COLO668 (cell line): ENCODE data around the gene PEX7.
"Not testable (repeated sequence)": the region's sequence is repeated elsewhere in the genome, so short reads cannot be mapped to it uniquely, and the experiment has no call there.

ENCODE experiments used
- DNase-seq: peaks from one replicate; lab custom pipeline; 2025; ENCODE audit not compliant: unreplicated experiment; lab: John Stamatoyannopoulos, UW

PEX7 gene

DNA sequence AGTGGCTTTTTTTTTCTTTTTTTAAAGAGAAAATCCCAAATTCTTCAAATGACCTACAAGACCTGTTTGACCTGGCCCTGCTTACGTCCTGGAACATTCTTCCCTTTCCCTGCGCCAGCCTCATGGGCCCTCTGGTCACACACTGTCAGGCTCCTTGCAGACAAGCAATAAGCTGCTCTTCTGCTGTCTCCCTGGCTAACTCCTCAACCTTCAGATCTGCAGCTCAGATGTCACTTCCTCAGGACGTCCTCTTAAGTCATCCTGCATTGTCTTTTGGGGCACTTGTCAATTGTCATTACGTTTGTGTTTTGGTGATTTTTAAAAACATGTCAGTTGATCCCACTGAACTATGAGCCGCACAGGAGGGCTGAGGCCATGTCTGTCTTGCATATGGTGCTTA is 70.8 kb downstream of the PEX7 start:
- DNase-seq, result no peak

GRCh38 chr6:136895901-136896300 is 73.5 kb downstream of the PEX7 start:
- DNase-seq, result no peak

DNA sequence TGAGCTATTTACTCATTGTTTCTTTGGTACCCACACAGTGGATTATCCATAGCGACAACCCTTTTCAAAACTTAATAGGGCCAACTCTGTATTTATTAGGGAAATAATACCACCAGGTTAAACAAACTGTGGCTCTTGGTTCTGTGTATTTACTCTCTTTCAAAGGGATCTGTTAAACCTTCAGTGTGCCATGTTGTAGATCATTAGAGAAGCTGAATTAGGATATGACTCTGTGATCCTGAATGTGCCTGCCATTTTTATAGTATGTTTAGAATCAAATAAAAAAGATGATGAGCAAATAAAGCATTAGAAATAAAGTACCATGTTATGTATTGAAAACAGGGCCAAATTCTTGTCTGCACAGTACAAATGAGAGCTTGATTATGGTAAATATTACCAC is 74.7 kb downstream of the PEX7 start:
- no peak for DNase-seq

GRCh38 chr6:136901212-136901784 is 78.9 kb downstream of the PEX7 start:
- DNase-seq, result no peak

DNA sequence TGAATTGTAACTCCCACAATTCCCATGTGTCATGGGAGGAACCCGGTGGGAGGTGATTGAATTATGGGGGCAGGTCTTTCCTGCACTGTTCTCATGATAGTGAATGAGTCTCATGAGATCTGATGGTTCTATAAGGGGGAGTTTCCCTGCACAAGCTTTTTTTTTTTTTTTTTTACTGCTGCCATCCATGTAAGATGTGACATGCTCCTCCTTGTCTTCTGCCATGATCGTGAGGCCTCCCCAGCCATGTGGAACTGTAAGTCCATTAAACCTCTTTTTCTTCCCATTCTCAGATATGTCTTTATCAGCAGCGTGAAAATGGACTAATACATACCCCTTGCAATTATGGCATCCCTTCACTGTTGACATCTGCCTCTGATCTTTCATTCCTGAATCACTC is 82.1 kb downstream of the PEX7 start:
- not testable (repeated sequence) for DNase-seq

GRCh38 chr6:136914947-136915346 is 92.6 kb downstream of the PEX7 start:
- no peak for DNase-seq

DNA sequence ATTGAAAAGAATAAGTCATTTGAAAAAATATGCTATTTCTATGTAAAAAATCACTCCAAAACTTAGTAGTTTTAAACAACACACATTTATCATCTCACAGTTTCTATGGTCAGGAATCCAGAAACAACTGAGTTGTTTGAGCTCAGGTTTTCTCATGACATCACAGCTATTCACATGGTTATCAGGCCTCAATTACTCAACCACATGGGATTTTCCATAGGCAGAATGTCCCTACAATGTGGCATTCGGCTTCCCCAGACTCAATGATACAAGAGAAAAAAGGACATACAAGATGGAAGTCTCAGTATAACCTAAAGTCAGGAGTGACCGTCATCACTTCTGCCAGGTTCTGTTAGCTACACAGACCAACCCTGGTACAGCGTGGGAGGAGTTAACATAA is 96.3 kb downstream of the PEX7 start:
- no peak for DNase-seq

DNA sequence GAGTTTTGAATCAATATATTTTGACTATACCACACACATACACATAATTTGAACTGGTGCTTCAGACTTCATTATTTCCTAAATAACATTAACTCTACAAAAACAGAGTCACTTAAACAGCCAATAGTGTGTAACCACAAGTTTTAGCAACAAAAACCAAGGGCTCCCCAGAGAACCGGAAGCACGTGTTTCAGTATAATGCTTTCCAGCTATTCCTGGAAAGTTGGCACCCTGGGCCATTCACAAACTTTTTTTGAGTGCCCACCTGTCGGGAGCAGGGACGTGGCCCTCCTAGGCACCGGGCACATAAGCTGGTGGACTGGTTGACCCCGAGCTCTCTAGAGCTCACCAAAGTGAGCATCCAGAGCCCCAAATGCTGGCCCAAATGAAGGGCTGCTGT is 97.8 kb downstream of the PEX7 start:
- no peak for DNase-seq

- peak; percentile 60 for DNase-seq
These were observed 98.4 kb downstream of the PEX7 start for GRCh38 chr6:136920671-136921380.

GRCh38 chr6:136921381-136921935 is 99.1 kb downstream of the PEX7 start:
- peak; percentile 76 for DNase-seq

DNA sequence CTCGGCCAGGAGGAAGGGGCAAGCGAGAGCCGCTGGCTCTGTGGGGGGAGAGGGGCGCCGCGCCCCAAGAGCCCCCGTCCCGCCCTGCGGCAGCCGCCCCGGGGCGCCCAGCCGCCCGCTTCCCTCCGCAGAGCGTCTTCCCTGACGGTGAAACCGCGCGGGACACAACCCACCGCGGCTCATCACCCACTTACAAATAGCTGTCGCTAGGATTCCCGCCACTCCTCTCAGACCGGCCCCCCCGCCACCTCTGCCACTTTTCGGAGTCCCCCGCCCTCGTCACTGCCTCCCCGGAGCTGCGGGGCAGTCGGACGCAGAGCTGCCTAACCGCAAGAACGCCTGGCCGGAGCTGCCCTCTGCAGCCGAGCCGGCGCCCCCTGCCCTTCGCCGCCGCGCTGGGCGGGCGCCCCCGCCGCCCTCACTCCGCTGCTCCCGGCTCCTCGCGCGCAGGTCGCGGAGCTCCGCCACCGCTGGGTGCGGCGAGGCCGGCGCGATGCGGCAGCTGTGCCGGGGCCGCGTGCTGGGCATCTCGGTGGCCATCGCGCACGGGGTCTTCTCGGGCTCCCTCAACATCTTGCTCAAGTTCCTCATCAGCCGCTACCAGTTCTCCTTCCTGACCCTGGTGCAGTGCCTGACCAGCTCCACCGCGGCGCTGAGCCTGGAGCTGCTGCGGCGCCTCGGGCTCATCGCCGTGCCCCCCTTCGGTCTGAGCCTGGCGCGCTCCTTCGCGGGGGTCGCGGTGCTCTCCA is 99.7 kb downstream of the PEX7 start, which contains the start of gene SLC35D3:
Gene SLC35D3, plus strand, starts transcription at position 366 of the 749 bp plus-strand sequence. Its CDS starts 128 bp downstream, at position 494.
- DNase-seq, result peak; percentile 69

- peak; percentile 69 for DNase-seq
These were observed 100.3 kb downstream of the PEX7 start for GRCh38 chr6:136922685-136923006.

- peak; percentile 87 for DNase-seq
These were observed 100.9 kb downstream of the PEX7 start for GRCh38 chr6:136923116-136923953.

DNA sequence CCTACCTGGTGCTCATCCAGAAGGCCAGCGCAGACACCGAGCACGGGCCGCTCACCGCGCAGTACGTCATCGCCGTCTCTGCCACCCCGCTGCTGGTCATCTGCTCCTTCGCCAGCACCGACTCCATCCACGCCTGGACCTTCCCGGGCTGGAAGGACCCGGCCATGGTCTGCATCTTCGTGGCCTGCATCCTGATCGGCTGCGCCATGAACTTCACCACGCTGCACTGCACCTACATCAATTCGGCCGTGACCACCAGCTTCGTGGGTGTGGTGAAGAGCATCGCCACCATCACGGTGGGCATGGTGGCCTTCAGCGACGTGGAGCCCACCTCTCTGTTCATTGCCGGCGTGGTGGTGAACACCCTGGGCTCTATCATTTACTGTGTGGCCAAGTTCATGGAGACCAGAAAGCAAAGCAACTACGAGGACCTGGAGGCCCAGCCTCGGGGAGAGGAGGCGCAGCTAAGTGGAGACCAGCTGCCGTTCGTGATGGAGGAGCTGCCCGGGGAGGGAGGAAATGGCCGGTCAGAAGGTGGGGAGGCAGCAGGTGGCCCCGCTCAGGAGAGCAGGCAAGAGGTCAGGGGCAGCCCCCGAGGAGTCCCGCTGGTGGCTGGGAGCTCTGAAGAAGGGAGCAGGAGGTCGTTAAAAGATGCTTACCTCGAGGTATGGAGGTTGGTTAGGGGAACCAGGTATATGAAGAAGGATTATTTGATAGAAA is 101.7 kb downstream of the PEX7 start:
- DNase-seq, result peak; percentile 42

- DNase-seq, result no peak
These were observed 104.0 kb downstream of the PEX7 start for GRCh38 chr6:136926383-136926782.

DNA sequence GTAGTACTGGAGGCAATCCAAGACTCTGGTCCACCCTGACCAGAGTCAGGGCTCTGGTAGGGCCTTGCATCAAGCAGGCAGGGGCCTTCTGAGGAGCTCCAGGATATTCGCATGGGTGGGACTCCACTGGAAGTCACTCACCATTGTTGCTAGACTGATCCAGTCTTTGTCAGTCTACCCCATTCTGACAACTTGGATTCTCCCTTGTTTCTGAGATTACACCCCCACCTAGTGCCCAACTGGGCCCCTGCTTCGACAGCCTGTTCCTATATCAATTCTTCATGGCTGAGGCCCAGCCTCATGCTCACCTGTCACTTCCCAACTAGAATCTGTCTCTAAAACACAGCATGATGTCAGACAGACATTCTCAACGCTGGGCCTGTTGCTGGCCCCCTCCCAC is 104.9 kb downstream of the PEX7 start:
- DNase-seq, result peak; percentile 15

GRCh38 chr6:136930528-136930927 is 108.1 kb downstream of the PEX7 start:
- DNase-seq, result no peak

DNA sequence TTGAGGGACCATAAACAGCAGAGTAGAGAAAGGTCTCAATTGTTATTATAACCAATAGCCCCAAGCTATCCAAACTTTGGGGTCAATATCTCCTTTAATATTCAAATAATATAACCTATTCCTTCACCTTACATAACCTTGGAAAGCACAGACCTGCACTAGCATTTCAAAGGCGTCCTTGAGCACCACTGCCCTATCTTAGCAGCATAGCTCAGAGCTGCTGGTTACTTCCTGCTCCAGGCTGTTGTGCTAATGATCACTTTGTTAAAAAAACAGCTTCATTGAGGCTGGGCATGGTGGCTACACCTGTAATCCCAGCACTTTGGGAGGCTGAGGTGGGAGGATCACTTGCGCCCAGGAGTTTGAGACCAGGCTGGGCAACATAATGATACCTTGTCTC is 110.2 kb downstream of the PEX7 start:
- DNase-seq, result no peak

- DNase-seq, result no peak
These were observed 122.7 kb downstream of the PEX7 start for GRCh38 chr6:136945072-136945471.

GRCh38 chr6:136945711-136946121 is 123.3 kb downstream of the PEX7 start:
- DNase-seq, result no peak
